Testis (tissue), 2 donors: ENCODE measurements around the gene TGFB3.

Source experiments
- CTCF ChIP-seq, 3 experiments: fragments of 450-650 bp in 2 of 3; fragments of 200-600 bp in 1 of 3; sonication (generic) in 1 of 3; IDR thresholded peaks; one replicate each; pipeline ENCODE4 v1.5.1; 2016 to 2019; ENCODE audit warnings: antibody characterized with exemption in 3 of 3, mild to moderate bottlenecking in 2 of 3, moderate library complexity in 1 of 3
- POLR2A ChIP-seq: fragments of 450-650 bp; IDR thresholded peaks from one replicate; pipeline ENCODE4 v1.6.1; 2017; ENCODE audit warnings: antibody characterized with exemption, mild to moderate bottlenecking, moderate library complexity

GRCh38 chr14:75993567-75994041 lies 11.8 kb upstream of the TGFB3 start:
- TF ChIP-seq POLR2A (no peak), CTCF (IDR thresholded peaks at IDR 0.05) (no peak)
